GM21529 (cell line): ENCODE results near the gene IL5RA.

Source experiments
- ATAC-seq: cut with Tn5 transposase; IDR thresholded peaks from one replicate; pipeline ENCODE4 v1.9.1; 2021; ENCODE audit not compliant: unreplicated experiment

Gene IL5RA

GRCh38 chr3:3109407-3110298, 521 bp downstream of the IL5RA start:
- ATAC-seq, result peak; percentile 72

DNA sequence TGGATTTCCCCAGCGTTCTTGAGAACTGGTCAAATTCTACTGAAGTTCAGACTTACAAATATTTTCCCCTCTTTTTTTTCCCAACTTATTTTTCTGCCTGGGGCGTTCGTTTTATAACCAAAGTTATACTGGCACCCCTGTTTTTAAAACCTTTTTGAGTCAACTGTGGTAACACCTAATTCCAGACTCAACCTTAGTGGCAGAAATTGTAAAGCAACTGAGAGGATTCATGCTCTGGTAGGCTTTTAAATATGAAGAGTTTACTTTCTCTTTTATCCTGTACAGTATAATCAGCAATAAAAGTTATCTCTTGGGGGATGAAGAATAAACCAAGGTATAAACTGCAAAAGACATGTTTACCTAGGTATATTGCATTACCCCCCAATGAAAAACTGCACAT, 2.3 kb downstream of the IL5RA start:
- ATAC-seq, result no peak

DNA sequence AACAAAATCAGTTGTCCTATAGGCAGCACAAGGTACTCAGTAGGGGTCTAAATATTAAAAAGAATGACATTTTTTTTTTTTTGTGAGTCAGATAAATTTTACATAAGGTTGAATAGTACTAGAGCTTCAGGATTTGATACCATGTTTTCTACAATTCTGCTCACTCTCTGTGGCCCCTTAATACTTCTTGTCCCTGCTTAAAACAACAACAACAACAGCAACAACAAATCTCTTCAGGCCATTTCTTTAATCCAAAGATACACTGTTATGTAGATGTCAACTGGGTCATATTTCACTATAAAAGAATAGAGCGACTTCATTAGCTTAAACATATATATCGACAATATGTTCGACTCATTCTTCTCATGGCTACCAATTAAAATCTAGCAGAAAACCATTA, 3.0 kb downstream of the IL5RA start:
- no peak for ATAC-seq

DNA sequence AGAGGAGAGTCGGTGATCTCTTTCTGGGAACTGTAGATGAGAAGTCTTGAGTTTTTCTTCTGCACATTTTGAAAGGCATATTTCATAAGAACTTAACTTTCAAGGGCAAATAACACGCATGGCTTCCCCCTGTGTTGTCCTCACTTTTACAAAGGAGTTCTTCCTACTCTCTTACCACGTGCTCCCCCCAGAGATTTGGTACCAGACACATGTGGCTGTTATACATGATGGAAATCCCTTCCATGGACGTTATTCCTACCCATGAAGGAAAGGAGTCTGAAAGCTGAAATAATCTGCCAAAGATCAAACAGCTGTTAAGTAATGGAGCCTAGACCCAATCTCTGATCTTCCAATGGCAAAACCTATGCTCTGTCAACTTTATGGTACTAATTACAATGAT, 4.4 kb downstream of the IL5RA start:
- no peak for ATAC-seq

DNA sequence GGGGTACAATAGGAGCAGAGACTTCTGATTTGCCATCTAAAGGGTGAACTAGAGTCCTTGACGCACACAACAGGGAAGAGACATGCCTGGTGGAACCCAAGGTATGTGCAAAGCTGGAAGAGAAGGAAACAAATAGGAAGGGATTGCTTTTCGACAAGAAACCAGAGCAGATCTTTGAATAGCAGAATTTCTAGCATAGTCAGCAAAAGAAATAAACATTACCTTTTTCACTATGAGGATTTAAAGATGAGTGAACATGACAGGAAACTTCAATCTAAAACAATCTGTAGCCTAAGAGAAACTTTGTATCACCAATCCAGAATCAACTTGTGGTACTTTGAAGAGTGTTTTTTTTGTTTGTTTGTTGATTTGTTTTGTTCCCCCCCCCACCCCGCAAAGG, 4.9 kb downstream of the IL5RA start:
- ATAC-seq, result no peak

DNA sequence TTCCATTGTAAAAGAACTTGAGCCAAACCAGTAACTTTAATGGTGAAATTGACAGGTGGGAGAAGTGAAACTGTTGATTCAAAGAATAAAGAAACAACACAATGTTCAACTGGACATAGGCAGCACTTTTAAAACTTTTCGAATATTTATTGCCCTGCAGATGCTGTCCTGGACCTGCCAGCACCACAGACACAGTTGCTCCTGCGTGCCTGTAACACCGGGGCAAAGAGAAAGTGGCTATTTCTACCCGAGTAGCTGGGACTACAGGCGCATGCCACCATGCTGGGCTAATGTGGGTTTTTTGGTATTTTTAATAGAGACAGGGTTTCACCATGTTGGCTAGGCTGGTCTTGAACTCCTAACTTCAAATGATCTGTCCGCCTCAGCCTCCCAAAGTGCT, 7.4 kb downstream of the IL5RA start:
- no peak for ATAC-seq

DNA sequence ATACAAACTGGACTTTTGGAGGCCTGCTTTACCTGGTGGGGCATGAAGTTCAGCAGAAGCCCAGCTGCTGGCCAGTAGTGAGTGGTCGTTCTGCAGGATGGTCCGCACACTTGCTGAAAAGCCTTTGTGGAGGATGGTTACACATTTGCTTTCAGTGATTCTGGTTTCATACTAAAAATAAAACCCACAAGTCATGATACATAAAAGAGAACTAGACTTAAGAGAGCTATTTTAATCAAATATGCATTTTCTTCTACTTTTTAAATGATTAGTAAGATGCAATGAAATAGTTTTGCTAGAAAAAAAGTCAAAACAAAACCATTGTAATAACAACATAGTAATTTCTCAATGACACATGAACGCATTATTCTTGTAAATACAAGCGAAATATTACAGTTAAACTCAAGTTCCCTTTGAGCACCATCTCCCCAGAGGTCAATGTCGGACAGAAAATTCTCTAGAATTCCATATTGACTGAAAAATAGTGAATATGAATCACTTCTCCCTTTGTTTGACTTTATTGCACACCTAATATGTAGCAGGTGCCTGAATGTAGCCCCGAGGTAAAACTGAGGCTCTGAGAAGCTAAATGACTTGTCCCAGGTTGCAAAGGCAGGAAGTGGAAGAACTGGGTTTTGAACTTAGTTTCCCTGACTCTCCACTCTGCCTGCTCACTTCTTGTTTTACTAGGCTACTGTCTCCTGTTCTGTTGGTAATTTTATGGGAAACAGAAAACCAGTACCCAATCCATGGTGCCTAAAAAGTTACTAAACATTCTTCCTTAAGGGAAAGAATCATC, 8.3 kb downstream of the IL5RA start:
- peak; percentile 62 for ATAC-seq

DNA sequence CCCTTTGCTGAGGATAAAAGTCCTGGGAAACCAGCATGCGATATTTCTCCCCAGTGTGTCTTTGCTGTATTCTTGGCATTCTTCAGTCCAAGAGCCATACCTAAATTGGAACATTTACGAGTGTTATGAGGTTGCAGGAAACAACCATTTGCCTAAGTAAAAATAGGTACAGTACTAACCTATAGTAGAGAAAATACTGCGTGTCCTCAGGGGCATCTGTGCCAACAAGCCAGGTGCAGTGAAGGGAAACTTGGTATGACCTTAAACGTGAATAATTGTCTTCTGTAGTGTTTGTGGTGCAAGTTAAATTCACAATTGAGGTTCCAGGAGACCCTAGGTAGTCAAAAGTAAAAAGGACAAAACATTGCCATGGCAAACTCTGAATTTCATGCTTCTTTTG, 12.2 kb downstream of the IL5RA start:
- no peak for ATAC-seq

GRCh38 chr3:3089017-3089416, 21.2 kb downstream of the IL5RA start:
- ATAC-seq, result peak; percentile 99

- ATAC-seq, result no peak
These were observed 22.3 kb downstream of the IL5RA start for GRCh38 chr3:3087716-3088465.

- no peak for ATAC-seq
These were observed 22.9 kb downstream of the IL5RA start for GRCh38 chr3:3087279-3087678.

DNA sequence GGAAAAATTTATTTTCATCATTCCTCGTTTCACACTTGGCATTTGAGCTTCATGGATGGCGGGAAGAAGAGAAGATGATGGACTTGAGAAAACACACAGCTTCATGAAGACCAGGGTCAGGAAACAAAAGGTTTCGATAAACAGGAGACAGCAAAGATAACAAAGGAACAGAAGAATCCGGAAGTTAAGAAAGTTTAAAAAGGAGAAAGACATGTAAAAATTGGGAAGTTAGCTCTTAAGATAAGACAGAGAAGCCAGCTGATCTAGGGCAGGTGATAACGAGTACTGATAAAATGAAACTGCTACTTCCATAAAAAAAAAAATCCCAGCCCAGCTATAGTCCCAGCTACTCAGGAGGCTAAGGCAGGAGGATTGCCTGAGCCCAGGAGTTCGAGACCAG, 23.9 kb downstream of the IL5RA start:
- ATAC-seq, result no peak

- no peak for ATAC-seq
These were observed 24.4 kb downstream of the IL5RA start for GRCh38 chr3:3085782-3086181.

DNA sequence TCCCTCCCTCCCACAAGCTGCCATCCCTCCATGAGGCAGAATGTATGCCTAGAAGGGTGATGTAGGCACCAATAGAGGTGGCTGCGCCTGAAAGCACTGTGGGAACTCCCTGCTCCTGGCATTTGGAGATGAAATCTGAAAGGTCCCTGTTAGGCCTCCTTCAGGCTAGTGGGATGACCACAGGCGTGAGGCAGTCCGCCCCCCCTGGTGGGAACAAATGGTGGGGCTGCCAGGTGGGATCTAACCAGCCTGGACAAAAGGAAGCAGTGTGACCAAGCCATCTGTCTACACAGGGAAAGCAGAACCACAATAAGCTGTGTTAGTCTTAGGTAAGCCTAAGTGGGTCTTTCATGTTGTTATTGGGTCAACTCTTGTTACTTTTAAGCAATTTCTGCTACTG, 25.3 kb downstream of the IL5RA start:
- no peak for ATAC-seq

- peak; percentile 87 for ATAC-seq
These were observed 27.8 kb downstream of the IL5RA start for GRCh38 chr3:3082234-3082924.

DNA sequence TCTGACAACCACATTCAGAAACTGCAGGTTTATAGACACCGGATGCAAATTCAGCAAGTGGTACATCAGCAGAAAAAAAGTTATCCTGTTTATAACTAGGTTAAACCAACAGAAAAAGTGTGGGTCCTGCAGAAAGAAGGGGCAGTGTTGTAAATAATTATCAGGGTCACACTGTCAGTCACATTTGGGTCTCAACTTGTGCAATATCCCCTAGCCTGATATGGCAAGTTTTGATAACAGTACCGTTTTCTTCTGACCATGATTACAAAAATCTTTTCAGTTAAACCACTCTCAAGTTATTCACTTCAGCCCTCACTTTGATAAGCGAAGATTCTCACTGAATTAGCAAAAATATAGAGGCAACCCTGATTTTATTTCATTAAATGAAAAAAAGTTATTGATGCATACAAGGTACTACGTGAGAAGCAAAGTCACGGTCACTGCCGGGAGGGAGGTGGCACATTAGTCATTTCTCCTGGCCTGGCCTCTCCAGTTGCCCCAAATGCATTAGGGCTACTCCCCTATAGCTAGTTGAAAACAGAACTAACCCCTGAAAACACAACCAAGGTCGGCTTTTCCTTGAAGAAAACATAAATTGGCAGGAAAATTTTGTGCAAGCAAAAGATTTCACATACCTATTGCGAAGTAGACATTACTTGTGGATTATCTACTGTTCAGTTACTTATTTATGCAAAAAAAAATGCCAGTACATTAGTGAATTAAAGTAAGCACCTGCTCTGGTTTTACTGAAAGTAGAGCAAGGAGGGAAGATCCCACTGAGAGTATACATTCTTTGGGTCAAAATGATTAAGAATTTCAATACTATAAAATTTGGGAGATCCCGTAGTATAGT, 28.6 kb downstream of the IL5RA start:
- peak; percentile 38 for ATAC-seq

DNA sequence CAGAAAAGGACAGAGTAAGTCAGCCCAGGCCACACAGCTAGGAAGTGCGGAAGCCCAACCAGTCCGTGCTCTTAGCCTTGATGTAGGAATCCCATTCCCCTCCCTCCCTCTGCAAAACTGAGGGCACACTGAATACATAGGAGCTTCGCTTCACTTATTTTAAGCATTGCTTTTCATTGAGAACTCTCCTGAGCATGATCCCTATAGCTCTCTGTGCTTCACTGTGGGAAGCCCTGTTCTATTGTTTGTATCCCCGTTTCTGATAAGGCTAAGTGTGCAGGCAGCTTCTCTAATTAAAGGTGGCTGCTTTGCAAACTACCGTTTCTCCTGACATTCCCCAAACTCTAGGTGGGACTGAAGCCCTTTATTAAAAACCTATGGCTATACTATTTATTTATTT, 29.9 kb downstream of the IL5RA start:
- ATAC-seq, result no peak

DNA sequence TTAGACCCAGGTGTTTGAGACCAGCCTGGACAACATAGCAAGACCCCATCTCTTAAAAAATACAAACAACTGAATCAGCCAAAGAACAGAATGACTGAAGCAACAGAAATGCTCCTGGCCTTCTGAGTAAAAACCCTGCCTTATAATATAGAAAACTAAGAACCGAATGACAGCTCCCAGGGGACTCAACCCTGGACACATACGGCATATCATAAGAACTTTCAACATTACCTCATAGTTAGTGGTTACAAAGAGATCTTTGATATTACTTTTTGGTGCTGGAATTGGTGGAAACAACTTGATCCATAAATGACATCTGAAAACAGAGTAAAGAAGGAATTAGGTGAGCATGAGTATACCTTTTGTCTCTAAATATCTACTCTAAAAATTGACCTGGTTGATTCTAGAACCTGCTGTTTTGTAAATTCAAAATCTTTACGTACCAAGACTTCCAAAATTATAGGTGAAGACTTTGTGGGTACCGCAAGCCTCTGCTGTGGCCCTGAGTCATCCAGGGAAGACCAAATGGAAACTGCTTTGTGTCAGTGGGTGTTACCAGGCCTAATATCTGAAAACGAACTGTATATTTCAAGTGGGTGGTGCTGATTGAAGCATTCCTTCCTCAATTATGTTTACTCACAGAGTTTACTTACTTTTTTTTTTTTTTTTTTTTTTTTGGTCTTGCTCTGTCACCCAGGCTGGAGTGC, 35.5 kb downstream of the IL5RA start:
- ATAC-seq, result peak; percentile 81

DNA sequence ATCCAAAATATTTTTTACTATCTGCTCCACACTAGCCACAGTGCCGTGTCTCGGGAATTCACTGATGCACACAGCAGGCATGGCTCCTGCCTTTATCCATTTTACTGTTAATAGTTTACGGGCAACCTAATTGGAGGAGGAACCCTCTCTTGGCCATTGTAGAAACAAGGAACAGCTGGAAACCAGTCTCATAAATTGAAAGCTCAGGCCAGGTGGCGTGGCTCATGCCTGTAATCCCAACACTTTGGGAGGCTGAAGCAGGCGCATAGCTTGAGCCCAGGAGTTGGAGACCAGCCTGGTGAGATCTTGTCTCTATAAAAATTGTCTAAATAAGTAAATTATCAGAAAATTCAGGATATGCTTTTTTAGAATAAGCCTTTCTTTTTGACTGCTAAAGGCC, 39.0 kb downstream of the IL5RA start:
- no peak for ATAC-seq
